OCI-LY7 (cell line): ENCODE data around the gene STAB1. TPM values are rescaled to one million over a fixed set of nuclear protein-coding genes. Genes with fewer than 3 reads are reported as not detected.

Experiments used
- BruUV-seq: library from RNA; stranded (reverse); fragments of 400-500 nt; replicated peaks from 2 replicates; lab custom pipeline; 2021; lab: Mats Ljungman, UMichigan
- CTCF ChIA-PET: fragments of 300-600 bp; sonication (Branson Sonifier 250); formaldehyde crosslinking; loops from one replicate; lab custom pipeline; 2022; ENCODE audit warnings: antibody characterized with exemption; ENCODE audit not compliant: unreplicated experiment; lab: Charles Lee
- POLR2A ChIA-PET: fragments of 300-600 bp; sonication (Branson Sonifier 250); formaldehyde crosslinking; loops from one replicate; lab custom pipeline; 2022; ENCODE audit warnings: antibody characterized with exemption; lab: Charles Lee
- DNase-seq: peaks from one replicate; pipeline ENCODE4 v3.0.0-alpha.2; 2015; ENCODE audit warnings: low spot score
- H2AFZ ChIP-seq: fragments of 200-600 bp; sonication (generic), shearing (Covaris generic); 2 replicates; pipeline ENCODE4 v1.6.1; 2014; ENCODE audit warnings: mild to moderate bottlenecking, antibody characterized with exemption, low read length, moderate library complexity
- H3K27ac ChIP-seq: fragments of 200-600 bp; sonication (generic); 2 replicates; pipeline ENCODE4 v1.5.1; 2014; ENCODE audit warnings: mixed run types, low read depth, mild to moderate bottlenecking, moderate library complexity, low read length, inconsistent platforms; ENCODE audit not compliant: poor library complexity, severe bottlenecking
- H3K36me3 ChIP-seq: fragments of 200-600 bp; sonication (generic); 2 replicates; pipeline ENCODE4 v1.6.1; 2014; ENCODE audit warnings: mild to moderate bottlenecking, antibody characterized with exemption, low read length, moderate library complexity, mixed read lengths; ENCODE audit not compliant: insufficient read depth
- H3K4me1 ChIP-seq: fragments of 200-600 bp; sonication (generic); 2 replicates; pipeline ENCODE4 v1.5.1; 2014; ENCODE audit warnings: mild to moderate bottlenecking, low read length; ENCODE audit not compliant: insufficient read depth, poor library complexity, severe bottlenecking
- H3K4me2 ChIP-seq: fragments of 200-600 bp; sonication (generic); 2 replicates; pipeline ENCODE4 v1.6.1; 2014; ENCODE audit warnings: mild to moderate bottlenecking, low read length
- H3K4me3 ChIP-seq: fragments of 200-600 bp; sonication (generic); 2 replicates; pipeline ENCODE4 v1.5.1; 2014; ENCODE audit warnings: mild to moderate bottlenecking, low read depth, low read length; ENCODE audit not compliant: poor library complexity, severe bottlenecking
- H3K79me2 ChIP-seq: fragments of 200-600 bp; sonication (generic); 2 replicates; pipeline ENCODE4 v1.6.1; 2016; ENCODE audit warnings: low read depth, mild to moderate bottlenecking, low read length, moderate library complexity, mixed read lengths; ENCODE audit not compliant: insufficient read depth
- H3K9me2 ChIP-seq: fragments of 200-600 bp; sonication (generic); 2 replicates; pipeline ENCODE4 v1.6.1; 2016; ENCODE audit warnings: mild to moderate bottlenecking, low read length, mixed read lengths; ENCODE audit not compliant: insufficient read depth
- H3K9me3 ChIP-seq: fragments of 200-600 bp; sonication (generic); 2 replicates; pipeline ENCODE4 v1.6.1; 2014; ENCODE audit warnings: mild to moderate bottlenecking, mixed run types, low read length, mixed read lengths
- H4K20me1 ChIP-seq: fragments of 200-600 bp; sonication (generic); 2 replicates; pipeline ENCODE4 v1.6.1; 2014; ENCODE audit warnings: mild to moderate bottlenecking, antibody characterized with exemption, low read length, moderate library complexity, mixed read lengths; ENCODE audit not compliant: insufficient read depth
- EZH2phosphoT487 ChIP-seq: fragments of 200-600 bp; sonication (generic); IDR thresholded peaks from 2 replicates; pipeline ENCODE4 v1.6.1; 2018; ENCODE audit warnings: low read depth, borderline replicate concordance, mild to moderate bottlenecking, mixed run types, antibody characterized with exemption, low read length, moderate library complexity, mixed read lengths
- intact Hi-C: fragments of 100-400 bp; cut with micrococcal nuclease; formaldehyde crosslinking; loops from one replicate; pipeline ENCODE4 v1.10.0; 2022; ENCODE audit not compliant: unreplicated experiment
- small RNA-seq: library from RNA; depleted of rRNA; stranded (forward); fragments of <200 nt; gene quantifications from one replicate; pipeline ENCODE3, GENCODE V24; 2014
- total RNA-seq, 2 experiments: library from RNA; depleted of rRNA in 1 of 2; stranded (reverse); fragments of >200 nt in 1 of 2; shearing (Covaris generic) in 1 of 2; gene quantifications; 2 replicates each; pipeline ENCODE4 v1.2.3, GENCODE V29; 2014 to 2022
- TF ChIP-seq, protein P1 (sequence below): fragments of 200-600 bp; sonication (generic); conservative IDR thresholded peaks from 2 replicates; pipeline ENCODE4 v1.5.1; 2014; ENCODE audit warnings: mild to moderate bottlenecking, antibody characterized with exemption, low read length, moderate library complexity, mixed read lengths

STAB1 gene
- total RNA-seq, 2 experiments from 2014 or later = not detected

- no TSS peak for BruUV-seq
- Histone ChIP-seq H3K79me2 (no peaks in the 10 kb centered on the region), H3K4me2 (no peak overlapping the region), H3K36me3 (peaks cover 59% of the 10 kb centered on the region), H3K4me1 (no peaks in the 10 kb centered on the region), H3K9me2 (no peaks in the 10 kb centered on the region), H4K20me1 (no peaks in the 10 kb centered on the region), H3K9me3 (no peaks in the 10 kb centered on the region), H2AFZ (no peak overlapping the region), H3K4me3 (no peak overlapping the region), H3K27ac (no peak overlapping the region)
- no peak for TF ChIP-seq EZH2phosphoT487
- TF ChIP-seq, protein P1, sequence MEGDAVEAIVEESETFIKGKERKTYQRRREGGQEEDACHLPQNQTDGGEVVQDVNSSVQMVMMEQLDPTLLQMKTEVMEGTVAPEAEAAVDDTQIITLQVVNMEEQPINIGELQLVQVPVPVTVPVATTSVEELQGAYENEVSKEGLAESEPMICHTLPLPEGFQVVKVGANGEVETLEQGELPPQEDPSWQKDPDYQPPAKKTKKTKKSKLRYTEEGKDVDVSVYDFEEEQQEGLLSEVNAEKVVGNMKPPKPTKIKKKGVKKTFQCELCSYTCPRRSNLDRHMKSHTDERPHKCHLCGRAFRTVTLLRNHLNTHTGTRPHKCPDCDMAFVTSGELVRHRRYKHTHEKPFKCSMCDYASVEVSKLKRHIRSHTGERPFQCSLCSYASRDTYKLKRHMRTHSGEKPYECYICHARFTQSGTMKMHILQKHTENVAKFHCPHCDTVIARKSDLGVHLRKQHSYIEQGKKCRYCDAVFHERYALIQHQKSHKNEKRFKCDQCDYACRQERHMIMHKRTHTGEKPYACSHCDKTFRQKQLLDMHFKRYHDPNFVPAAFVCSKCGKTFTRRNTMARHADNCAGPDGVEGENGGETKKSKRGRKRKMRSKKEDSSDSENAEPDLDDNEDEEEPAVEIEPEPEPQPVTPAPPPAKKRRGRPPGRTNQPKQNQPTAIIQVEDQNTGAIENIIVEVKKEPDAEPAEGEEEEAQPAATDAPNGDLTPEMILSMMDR = no peak
- intact Hi-C loops = no loop called here
- CTCF ChIA-PET = no interaction called here
- DNase-seq = no peak
- POLR2A ChIA-PET = interaction anchor here (0.7 kb wide), 2 partner anchors 12 to 559 kb away, joined by 3 to 6 read pairs; no protein-coding TSS in a partner anchor
These were observed 74.9 kb downstream of the STAB1 start for GRCh38 chr3:52570076-52570475.

GRCh38 chr3:52572221-52572620 is 77.1 kb downstream of the STAB1 start:
- Histone ChIP-seq H3K4me3 (no peak overlapping the region), H4K20me1 (no peaks in the 10 kb centered on the region), H3K79me2 (no peaks in the 10 kb centered on the region), H2AFZ (no peak overlapping the region), H3K4me1 (no peaks in the 10 kb centered on the region), H3K27ac (no peak overlapping the region), H3K36me3 (peaks cover 67% of the 10 kb centered on the region), H3K4me2 (no peak overlapping the region), H3K9me2 (no peaks in the 10 kb centered on the region), H3K9me3 (no peaks in the 10 kb centered on the region)
- ChIA-PET CTCF (no interaction called here), POLR2A (interaction anchor here (0.6 kb wide), 2 partner anchors 19 to 20 kb away, joined by 5 read pairs; no protein-coding TSS in a partner anchor)
- intact Hi-C loops = no loop called here
- TF ChIP-seq, protein P1 = no peak
- no peak for TF ChIP-seq EZH2phosphoT487
- no TSS peak for BruUV-seq
- no peak for DNase-seq

Small RNA genes within 50 kb of the gene (small RNA-seq; reads per million reads assigned to genes)
- gene RNU6-856P (not detected), gene RNU6ATAC16P (not detected)

Other genes starting within 250 kb of the STAB1 start
- 1.1 and 4.4 TPM in 2 replicates for gene PPM1M, start 249.6 kb upstream of the STAB1 start, total RNA-seq (2014; rRNA removed; shearing (Covaris generic))
- gene PPM1M, start 249.6 kb upstream of the STAB1 start, total RNA-seq (2022) = 13.8 and 15.6 TPM in 2 replicates
- gene WDR82, start 216.7 kb upstream of the STAB1 start, total RNA-seq (2014; rRNA removed; shearing (Covaris generic)) = 27.8 and 38.5 TPM in 2 replicates
- gene WDR82, start 216.7 kb upstream of the STAB1 start, total RNA-seq (2022) = 66.2 and 67.9 TPM in 2 replicates
- 24.5 and 28.1 TPM in 2 replicates for gene GLYCTK, start 207.5 kb upstream of the STAB1 start, total RNA-seq (2014; rRNA removed; shearing (Covaris generic))
- 28.6 and 29.6 TPM in 2 replicates for gene GLYCTK, start 207.5 kb upstream of the STAB1 start, total RNA-seq (2022)
- gene DNAH1, start 179.0 kb upstream of the STAB1 start, total RNA-seq (2014; rRNA removed; shearing (Covaris generic)) = 14.2 and 18.3 TPM in 2 replicates
- gene DNAH1, start 179.0 kb upstream of the STAB1 start, total RNA-seq (2022) = 5.8 and 10.5 TPM in 2 replicates
- 88.3 and 102 TPM in 2 replicates for gene BAP1, start 85.3 kb upstream of the STAB1 start, total RNA-seq (2014; rRNA removed; shearing (Covaris generic))
- 102 and 105 TPM in 2 replicates for gene BAP1, start 85.3 kb upstream of the STAB1 start, total RNA-seq (2022)
- gene PHF7, start 84.7 kb upstream of the STAB1 start, total RNA-seq (2014; rRNA removed; shearing (Covaris generic)) = 32.9 and 33.3 TPM in 2 replicates
- gene PHF7, start 84.7 kb upstream of the STAB1 start, total RNA-seq (2022) = 44.5 and 61.4 TPM in 2 replicates
- gene SEMA3G, start 50.2 kb upstream of the STAB1 start, total RNA-seq (2014; rRNA removed; shearing (Covaris generic)) = not detected in 2 replicates
- 0.15 TPM in 1 of 2 replicates, not detected in the other for gene SEMA3G, start 50.2 kb upstream of the STAB1 start, total RNA-seq (2022)
- 0.57 and 0.90 TPM in 2 replicates for gene TNNC1, start 41.3 kb upstream of the STAB1 start, total RNA-seq (2014; rRNA removed; shearing (Covaris generic))
- gene TNNC1, start 41.3 kb upstream of the STAB1 start, total RNA-seq (2022) = 3.2 and 5.0 TPM in 2 replicates
- 53.8 and 60.5 TPM in 2 replicates for gene NISCH, start 39.7 kb upstream of the STAB1 start, total RNA-seq (2014; rRNA removed; shearing (Covaris generic))
- 73.3 and 78.5 TPM in 2 replicates for gene NISCH, start 39.7 kb upstream of the STAB1 start, total RNA-seq (2022)
- gene NT5DC2, start 38.5 kb downstream of the STAB1 start, total RNA-seq (2014; rRNA removed; shearing (Covaris generic)) = 132 and 144 TPM in 2 replicates
- gene NT5DC2, start 38.5 kb downstream of the STAB1 start, total RNA-seq (2022) = 110 and 118 TPM in 2 replicates
- gene UQCC5, start 41.3 kb downstream of the STAB1 start, total RNA-seq (2014; rRNA removed; shearing (Covaris generic)) = 12.0 and 18.4 TPM in 2 replicates
- 22.4 and 25.6 TPM in 2 replicates for gene UQCC5, start 41.3 kb downstream of the STAB1 start, total RNA-seq (2022)
- gene PBRM1, start 190.6 kb downstream of the STAB1 start, total RNA-seq (2014; rRNA removed; shearing (Covaris generic)) = 67.2 and 75.7 TPM in 2 replicates
- gene PBRM1, start 190.6 kb downstream of the STAB1 start, total RNA-seq (2022) = 90.8 and 91.1 TPM in 2 replicates
- gene GNL3, start 190.7 kb downstream of the STAB1 start, total RNA-seq (2014; rRNA removed; shearing (Covaris generic)) = 220 and 232 TPM in 2 replicates
- gene GNL3, start 190.7 kb downstream of the STAB1 start, total RNA-seq (2022) = 147 and 182 TPM in 2 replicates
- 35.6 and 39.6 TPM in 2 replicates for gene GLT8D1, start 210.5 kb downstream of the STAB1 start, total RNA-seq (2014; rRNA removed; shearing (Covaris generic))
- gene GLT8D1, start 210.5 kb downstream of the STAB1 start, total RNA-seq (2022) = 34.0 and 37.7 TPM in 2 replicates
- 46.6 and 58.1 TPM in 2 replicates for gene SPCS1, start 210.8 kb downstream of the STAB1 start, total RNA-seq (2014; rRNA removed; shearing (Covaris generic))
- gene SPCS1, start 210.8 kb downstream of the STAB1 start, total RNA-seq (2022) = 73.8 and 81.6 TPM in 2 replicates